GM18517 (cell line): Measurements from ENCODE around the gene SIPA1L2.
"Not testable (repeated sequence)": the region's sequence is repeated elsewhere in the genome, so short reads cannot be mapped to it uniquely, and the experiment has no call there.

Experiments
- ATAC-seq: cut with Tn5 transposase; IDR thresholded peaks from one replicate; pipeline ENCODE4 v1.9.1; 2021; ENCODE audit warnings: mild to moderate bottlenecking, moderate library complexity; ENCODE audit not compliant: unreplicated experiment

SIPA1L2 gene

DNA sequence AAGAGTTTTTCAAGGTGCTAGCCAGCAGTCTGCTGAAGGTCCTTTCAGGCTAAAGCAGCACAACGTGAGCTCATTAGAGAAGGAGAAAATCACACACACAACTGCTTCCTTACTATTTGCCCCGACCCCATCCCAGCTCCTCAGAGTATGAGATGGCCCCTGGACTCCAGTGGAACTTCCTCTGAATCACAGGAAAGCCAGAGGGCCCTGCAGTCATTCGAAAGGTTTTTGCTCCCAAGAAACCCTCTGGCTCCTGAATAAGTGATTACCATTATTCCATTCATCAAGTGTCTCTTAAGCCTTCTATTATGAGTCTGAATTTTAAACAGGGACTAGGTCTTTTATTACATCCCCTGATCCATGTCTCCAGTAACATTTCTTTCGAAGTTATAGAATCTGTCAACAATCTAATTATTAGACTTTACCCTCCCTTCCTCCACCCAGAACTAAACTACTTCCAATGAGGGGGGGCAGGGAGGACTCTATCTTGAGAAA lies 14.6 kb downstream of the SIPA1L2 start:
- ATAC-seq: no peak

DNA sequence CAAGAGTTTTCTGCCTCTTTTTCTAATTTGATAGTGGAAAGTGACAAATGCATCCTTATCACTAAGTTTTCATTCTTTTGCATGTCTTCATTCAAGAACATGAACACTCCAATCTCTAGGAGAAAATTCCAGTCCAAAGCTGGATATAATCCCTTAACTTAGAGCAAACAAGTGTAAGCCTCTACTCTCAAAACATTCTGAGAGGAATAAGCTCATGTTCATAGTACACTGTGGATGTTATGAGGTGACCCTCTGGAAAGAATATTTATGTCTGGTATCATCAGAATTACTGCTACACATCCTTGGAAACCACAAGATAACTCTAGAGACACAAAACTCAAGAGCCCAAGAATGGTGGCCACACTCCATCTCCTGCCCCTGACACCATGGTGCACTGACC lies 15.1 kb downstream of the SIPA1L2 start:
- ATAC-seq: no peak

DNA sequence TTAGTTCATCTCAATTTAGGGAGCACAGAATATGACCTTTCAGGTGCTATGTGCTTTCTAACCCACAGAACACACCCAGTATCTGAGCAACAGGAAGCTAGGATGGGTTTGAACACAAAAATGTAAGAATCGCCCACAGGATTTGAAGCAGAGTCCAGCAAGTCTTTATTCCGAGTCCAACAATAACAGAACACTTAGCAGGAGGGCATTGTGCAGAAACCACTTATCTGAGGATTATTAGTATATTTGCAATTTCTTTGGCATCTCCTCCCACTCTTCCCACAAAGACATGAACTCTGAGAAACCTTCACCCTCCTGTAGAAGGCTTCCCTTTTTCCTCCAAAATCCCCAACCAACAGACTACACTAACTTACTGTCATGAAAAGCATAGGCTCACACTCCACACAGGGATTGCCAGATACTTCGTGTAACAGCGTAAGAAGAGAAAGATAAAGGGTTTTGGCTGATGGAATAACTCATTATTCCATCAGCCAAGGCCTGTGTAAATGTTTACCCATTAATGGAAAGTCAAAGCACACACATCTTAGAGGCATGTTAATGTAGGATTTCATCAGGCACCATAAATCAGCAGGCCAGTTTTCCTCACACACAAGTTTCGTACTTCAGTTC lies 16.1 kb downstream of the SIPA1L2 start:
- ATAC-seq: no peak

DNA sequence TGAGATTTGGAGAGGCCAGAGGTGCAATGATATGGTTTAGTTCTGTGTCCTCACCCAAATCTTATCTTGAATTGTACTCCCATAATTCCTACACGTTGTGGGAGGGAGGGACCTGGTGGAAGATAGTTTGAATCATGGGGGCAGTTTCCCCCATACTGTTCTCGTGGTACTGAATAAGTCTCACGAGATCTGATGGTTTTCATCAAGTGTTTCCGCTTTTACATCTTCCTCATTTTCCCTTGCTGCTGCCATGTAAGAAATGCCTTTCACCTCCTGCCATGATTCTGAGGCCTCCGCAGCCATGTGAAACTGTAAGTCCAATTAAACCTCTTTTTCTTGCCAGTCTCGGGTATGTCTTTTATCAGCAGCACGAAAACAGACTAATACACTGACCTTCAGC lies 17.1 kb downstream of the SIPA1L2 start:
- ATAC-seq: not testable (repeated sequence)

DNA sequence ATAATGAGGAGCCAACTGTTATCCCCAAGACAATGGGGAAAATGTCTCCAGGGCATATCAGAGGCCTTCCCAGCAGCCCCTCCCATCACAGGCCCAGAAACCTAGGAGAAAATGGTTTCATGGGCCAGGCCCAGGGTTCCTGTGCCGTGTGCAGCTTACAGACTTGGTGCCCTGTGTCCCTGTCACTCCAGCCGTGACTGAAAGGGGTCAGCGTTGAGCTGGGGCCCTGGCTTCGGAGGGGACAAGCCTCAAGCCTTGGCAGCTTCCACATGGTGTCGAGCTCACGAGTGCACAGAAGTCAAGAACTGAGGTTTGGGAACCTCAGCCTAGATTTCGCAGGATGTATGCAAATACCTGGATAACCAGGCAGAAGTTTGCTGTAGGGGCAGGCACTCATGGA lies 18.1 kb downstream of the SIPA1L2 start:
- ATAC-seq: no peak

DNA sequence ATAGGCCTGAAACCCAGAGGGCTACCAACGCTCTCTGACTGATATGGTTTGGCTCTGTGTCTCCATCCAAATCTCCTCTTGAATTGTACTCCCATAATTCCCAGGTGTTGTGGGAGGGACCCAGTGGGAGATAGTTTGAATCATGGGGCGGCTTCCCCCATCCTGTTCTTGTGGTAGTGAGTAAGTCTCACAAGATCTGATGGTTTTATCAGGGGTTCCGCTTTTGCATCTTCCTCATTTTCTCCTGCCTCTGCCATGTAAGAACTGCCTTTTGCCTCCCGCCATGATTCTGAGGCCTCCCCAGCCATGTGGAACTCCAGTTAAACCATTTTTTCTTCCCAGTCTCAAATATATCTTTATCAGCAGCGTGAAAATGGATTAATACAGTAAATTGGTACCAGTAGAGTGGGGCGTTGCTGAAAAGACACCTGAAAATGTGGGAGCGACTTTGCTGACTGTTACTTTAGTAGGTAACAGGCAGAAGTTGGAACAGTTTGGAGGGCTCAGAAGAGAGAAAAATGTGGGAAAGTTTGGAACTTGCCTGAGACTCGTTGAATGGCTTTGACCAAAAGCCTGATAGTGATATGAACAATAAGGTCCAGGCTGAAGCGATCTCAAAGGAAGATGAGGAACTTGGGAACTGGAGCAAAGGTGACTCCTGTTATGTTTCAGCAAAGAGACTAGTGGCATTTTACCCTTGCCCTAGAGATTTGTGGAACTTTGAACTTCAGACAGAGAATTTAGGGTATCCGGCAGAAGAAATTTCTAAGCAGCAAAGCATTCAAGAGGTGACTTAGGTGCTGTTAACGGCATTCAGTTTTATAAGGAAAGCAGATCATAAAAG lies 18.8 kb downstream of the SIPA1L2 start:
- not testable (repeated sequence) for ATAC-seq

DNA sequence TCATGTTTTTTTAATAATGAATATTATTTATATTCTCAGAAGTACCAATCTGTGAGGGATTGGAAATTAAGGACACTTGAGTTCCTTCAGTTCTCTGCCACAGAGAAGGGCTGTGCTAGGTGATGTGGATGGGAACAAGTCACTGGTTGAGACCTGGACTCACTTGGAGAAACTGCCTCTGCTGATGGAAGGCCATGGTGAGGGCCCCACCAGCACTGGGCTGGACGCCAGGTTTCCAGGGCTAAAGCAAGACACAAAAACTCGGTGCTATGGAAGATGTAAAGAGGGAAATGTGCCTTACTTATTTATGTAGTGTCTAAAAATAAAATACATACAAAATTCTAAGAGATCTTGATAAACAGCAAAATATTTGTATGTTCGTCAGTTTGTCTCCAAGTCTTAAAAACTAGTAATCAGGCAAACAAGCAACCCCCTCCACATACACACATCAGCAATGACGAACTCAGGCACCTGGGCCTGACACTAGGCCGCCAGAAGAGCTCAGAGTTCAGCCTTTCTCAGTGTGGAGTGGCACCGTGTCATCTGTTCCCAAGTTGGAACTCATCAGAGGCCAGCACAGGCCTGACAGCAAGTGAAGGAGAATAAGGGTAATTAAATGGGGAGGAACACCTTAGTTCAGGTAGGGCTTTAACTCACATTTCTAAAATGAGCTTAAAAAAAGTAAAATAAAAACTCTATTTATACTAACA lies 19.6 kb downstream of the SIPA1L2 start:
- no peak for ATAC-seq

DNA sequence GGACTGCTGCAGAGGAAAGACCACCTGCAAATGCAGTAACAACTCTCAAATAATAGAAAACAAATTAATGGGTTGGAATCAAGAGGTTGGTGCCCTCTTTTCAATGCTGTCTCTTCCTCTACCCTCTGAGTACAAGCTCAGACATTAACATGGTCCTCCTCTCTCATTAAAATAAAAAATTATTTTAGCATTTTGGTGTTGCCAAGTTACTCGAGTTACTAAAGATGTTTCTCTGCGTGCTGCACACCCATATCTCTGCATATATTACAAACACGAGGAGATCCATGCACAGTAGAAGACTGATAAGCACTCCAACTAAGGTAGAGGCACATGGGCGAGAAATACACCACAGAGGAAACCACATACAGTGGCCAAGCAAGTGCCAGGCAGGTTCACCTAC lies 21.5 kb downstream of the SIPA1L2 start:
- no peak for ATAC-seq

DNA sequence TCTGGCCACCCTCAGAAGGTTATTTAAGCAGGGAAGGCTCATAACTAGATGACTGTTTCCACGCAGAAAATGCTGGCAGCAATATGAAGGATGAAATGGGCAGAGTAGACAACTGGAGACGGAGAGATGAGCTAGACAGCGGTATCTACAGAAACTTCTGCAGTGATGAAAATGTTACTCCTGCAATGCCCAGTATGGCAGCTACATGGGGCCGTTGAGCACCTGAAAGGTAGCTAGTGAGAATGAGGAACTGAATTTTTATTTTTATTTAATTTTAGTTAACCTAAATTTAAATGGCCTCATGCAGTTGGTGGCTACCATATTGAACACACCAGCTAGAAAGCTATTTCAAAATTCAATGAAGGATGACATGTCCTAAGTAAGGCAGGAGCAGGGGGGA lies 27.3 kb downstream of the SIPA1L2 start:
- ATAC-seq: no peak

DNA sequence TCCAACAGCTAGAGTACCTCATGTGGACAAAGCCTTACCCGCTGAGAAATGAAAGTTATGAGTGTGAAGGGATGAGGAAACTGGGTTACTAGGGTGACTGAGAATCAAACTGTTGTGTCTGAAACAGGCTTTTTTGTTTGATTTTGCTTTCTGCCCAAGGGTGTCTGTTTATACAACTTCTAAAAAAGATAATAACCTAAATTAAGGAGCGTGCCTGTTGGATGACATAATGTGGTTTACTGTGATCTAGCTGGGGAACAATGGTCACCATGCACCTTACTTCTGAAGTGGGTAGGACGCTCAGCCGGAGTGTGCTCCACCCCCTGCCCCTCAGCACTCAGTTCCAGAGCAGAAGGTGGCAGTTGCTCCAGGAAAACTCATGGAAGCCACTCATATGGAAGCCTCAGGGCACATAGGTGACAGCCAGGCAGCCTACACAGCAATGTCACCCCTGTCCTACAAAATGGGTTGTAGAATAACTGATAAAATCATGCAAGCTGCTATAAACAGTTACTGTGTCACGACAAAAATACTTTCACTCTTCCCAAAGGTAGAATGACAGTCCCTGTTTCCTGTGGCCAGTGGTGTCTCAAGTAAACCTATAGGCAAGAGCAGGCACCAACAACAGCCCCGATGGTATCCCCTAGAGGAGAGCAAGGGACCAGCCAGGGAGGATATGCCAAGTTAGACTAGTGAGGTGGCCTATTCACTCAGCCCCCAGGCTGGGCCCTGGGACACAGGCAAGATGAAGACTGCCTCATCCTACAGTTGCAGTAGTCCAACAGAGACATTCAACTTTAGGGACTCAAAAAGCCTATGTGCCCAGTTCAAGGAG lies 29.3 kb downstream of the SIPA1L2 start:
- ATAC-seq: no peak

DNA sequence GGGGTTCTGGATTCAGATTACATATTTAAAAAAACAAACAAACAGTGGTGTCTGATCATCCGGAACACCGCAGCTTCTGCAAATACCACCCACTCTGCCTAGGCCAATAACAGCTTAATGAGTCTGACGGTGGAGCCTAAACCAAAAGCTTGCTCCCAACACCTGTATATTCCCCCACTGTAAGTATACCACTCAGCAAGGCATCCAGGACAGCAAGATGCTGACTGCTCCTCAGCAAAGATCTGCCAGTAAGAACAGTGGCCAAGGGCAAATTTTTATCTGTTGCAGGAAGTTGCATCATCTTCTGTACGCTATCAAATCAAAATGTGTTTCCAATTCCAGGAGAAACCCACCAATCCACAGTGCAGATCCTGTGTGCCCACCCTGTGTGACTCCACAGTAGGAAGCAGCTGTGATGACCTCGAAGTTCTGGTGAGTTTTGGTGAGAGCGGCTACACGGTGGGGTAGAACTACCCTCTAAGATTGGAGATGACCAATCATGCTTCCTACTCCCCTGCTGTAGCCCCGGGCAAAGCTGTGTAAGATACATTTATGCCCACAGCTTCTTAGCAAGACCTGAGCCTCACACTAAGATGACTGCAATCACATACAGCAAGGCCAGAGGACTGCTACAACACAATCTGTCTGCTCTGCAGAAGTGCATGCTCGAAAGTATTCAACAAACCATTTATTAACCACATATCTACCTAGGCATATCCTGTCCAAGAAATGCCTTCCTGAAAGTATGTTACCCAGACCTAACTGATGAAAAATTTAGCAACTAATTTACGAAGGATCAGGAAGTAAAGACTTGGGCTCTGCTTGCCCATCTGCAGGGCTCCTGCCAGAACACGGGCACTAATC lies 30.5 kb downstream of the SIPA1L2 start:
- ATAC-seq: peak; percentile 48

DNA sequence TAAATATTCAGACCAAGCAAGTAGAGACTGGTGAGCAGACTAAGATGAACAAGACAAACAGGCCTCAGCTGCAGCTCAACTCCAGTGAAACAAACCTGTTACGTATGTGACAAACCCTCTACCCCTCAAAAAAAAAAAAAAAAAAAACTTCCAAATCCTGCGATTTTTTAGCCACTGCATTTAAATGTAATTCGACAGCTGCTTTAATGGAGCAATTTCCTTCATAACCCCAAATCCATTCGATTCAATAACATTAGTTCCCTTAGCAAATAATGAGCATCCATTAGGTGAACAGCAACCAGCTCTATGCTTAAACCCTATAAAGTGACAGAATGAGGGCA lies 31.1 kb downstream of the SIPA1L2 start:
- no peak for ATAC-seq

DNA sequence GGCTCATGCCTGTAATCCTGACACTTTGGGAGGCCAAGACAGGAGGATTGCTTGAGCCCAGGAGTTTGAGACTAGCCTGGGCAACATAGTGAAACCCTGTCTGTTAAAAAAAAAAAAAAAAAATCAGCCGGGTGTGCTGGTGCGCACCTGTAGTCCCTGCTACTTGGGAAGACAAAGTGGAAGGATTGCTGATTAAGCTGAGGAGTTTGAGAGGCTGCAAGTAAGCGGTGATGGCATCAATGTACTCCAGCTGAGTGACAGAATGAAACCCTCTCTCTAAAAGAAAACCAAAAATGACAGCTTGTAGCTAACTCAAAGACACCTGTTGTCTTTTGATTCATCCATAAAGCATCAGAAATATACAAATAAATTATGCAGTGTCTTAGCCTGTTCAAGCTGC lies 31.8 kb downstream of the SIPA1L2 start:
- peak; percentile 20 for ATAC-seq

DNA sequence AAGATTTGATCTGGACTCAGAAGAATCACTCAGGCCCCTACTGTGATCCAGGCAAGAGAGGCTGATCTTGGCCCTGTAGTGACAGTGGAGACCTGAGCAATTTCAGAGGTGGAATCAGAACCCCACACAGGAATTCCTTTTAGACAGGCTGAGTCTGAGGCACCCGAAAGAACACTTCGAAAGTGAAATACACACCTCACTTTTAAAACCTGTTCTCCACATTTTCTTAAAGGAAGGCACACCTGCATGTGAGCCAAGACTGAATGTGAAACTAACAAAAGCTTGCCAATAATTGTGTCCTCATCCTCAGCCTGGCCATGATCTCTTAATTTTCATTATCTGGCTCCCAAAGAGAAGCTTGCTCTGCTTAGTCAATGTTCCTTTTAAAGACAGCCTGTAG lies 32.2 kb downstream of the SIPA1L2 start:
- peak; percentile 50 for ATAC-seq

DNA sequence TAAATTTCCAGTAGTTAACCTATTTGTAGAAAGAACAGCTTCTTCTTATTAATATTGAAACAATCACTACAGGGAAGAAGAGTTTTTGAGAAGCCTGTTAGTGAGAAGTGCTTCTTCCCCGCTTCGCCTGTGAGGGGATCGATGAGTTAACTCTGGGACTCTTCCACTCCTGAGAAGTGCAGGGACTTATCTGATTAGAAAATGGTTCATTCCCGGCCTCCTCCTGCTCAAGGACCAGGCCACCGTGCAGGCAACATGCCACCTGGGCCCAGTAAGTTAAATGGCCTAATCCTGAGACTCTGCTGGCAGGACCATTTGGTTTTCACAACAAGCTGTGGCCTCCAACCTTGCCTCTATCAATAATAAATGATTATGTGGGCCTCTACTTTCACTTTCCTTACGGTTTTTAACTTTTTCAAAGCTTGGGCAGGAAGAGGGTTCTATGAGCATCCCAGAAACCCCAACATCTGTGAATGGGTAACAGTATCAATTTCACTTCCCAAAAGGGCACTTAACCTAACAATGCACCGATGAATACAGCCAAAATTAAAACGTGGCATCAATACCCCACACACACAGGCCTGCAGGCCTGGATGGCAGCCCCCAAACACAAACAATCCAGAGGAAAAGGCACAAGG lies 33.1 kb downstream of the SIPA1L2 start:
- no peak for ATAC-seq

DNA sequence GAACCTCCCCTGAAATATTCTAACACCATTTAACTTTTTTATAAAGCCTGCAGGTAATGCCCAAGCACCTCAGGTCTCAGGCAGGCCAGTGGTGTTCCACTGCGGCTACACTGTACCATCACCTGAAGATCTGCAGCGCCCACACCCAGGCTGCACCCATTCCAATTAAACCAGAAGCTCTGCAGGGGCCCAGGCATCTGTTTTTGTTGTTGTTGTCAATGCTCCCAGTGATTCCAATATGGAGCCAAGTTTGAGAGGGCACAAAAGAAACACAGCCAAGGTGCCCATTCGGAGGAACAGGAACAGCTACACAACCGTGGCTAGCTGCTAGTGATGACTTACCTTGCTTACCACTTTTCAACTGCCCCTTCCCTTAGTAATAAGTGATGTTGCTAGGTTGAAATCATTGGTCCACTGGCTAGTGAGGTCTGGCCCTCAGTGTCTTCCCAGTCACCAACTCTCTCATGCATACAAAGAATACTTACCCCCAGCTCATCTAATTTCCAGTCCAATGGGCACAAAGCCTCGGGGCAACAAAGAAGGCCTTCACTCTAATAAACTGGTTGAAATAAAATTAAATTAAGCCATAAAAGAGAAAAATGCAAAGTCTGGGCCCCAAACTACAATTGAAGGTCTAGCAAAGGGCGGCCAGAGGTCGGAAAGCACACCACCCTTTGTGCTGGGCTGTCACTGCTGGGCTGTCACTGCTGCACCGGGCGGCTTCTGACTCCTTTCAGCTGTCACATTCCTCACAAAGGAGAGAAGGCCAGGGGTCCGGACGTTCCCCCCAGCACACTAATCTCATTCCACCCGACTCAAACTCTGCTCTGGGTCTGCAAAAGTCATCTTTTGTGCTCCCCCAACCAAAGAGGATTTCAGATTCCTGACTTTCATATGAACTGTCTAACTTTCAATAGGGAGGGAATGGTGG lies 34.9 kb downstream of the SIPA1L2 start:
- no peak for ATAC-seq

DNA sequence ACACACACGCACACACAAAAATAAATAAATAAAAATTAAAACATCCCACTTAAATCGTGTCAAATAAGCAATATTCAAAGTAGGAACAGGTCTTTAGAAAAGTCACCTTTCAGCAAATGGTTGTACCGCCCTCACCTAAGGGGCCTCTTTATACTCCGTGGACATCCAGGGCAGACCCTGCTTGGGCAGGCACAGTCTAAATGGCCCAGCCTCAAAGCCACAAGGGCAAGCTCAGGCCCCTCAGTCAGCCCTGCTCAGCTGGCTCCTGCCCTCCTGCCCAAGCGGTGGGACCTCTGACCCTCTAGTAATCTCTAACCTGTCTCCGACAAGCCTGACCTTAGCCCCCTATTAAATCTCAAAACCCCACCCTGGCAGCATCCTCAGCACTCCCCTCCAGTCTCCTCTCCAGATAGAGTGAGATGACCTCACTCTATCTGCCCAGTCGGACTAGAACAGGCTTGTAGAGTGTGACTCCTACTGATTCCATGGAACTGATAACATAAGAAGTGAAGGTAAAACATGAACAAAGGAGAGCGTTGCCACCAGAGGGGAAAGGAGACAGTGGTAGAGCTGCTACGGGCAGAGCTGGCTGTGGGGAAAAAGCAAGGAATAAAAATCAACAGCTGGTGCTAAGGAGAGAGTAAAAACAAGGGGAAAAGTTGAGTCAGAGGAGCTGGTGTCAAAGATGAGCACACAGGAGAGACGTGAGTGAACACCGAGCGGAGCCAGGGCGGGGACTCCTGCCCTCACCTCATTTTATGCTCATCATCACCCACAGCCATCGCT lies 36.0 kb downstream of the SIPA1L2 start:
- ATAC-seq: no peak

DNA sequence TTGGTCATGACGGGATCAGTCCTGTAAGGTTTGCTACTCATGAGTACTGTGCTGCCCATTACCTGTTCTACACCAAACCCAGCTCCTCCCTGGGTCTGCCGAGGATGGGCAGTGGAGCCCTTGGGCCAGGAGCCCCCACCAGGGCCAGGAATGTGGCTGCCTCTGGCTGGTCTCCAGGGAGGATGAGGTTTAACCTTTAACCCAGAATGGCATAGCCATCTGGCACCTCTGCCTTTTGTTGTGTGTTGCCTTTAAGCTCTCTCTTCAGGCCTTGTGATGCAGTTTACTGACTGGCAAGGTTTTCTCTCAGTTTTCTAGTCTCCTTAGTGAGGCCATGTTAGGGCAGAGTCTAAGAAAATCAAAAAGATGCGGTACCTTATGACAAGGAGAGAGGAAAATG lies 38.6 kb downstream of the SIPA1L2 start:
- no peak for ATAC-seq
